ENCODE measurements around the gene FAM83E.
"Not testable (repeated sequence)": the region's sequence is repeated elsewhere in the genome, so short reads cannot be mapped to it uniquely, and the experiment has no call there.

The FAM83E gene

GRCh38 chr19:48608798-48609263 lies 6.0 kb downstream of the FAM83E start:
- no peak for DNase-seq

DNA sequence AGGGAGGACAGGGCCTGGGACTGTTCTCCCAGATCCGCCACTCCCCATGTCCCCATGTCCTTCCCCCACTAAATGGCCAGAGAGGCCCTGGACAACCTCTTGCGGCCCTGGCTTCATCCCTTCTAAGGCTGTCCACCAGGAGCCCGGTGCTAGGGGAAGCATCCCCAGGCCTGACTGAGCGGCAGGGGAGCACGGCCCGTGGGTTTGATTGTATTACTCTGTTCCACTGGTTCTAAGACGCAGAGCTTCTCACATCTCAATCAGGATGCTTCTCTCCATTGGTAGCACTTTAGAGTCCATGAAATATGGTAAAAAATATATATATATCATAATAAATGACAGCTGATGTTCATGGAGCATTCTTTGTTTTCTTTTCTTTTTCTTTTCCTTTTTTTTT lies 7.5 kb downstream of the FAM83E start:
- no peak for DNase-seq

DNA sequence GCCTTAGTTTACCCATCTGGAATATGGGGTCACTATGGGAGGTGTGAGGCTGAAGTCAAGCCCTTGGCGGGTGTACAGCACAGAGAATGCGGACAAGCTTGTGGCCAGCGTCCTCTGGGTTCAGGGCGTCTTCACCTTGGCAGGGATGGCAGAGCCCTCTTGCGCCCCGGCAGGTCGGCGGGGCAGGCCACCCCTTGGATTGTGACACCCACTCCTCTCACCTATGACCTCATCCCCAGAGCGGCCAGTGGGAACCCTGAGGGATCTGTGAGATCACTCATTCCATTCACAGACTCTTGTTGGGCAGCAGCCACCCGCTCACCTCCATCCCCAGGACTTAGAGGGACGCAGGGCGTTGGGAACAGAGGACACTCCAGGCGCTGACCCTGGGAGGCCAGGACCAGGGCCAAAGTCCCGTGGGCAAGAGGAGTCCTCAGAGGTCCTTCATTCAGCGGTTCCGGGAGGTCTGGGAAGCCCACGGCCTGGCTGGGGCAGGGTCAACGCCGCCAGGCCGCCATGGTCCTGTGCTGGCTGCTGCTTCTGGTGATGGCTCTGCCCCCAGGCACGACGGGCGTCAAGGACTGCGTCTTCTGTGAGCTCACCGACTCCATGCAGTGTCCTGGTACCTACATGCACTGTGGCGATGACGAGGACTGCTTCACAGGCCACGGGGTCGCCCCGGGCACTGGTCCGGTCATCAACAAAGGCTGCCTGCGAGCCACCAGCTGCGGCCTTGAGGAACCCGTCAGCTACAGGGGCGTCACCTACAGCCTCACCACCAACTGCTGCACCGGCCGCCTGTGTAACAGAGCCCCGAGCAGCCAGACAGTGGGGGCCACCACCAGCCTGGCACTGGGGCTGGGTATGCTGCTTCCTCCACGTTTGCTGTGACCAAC lies 8.2 kb downstream of the FAM83E start, which contains the start of gene SPACA4:
SPACA4 (plus strand) TSS at position 280 of the 896 bp plus-strand sequence; CDS start at position 517, 237 bp downstream.
- no peak for DNase-seq

GRCh38 chr19:48603850-48604249 lies 11.0 kb downstream of the FAM83E start:
- no peak for DNase-seq

DNA sequence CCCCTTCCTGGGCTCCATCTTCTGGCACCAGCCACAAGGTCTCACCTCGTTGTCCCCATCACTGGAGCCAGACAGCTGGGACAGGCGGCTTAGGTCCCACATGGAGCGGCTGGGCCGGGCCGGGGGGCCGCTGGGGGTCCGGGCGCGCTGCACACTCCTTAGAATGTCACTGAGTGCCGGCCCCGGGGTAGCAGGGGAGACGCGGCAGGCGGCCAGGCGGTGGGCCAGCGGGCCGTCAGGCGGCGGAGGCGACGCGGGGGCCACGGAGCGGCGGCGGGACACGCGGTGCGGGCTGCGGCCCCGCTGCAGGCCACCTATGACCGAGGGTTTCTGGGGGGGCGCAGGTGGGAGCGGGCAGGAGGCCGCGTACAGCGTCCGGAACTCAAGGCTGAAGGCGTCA lies 11.4 kb downstream of the FAM83E start:
- no peak for DNase-seq

DNA sequence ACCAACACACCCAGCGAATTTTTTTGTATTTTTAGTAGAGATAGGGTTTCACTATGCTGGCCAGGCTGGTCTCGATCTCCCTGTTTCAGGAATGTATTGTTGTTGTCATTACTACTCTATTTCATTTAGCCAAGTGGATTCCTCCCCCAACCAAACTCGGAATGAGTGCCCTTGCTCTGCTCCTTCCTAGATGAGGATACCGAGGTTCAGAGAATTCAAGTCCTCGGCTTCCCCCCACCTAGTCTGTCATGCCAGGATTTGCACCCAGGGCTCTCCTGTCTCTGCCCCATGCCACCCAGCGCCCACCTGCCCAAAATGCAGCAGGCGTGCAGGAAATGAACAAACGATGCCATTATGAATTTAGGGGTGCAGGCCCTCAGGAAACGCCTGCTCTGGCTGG lies 11.9 kb downstream of the FAM83E start:
- no peak for DNase-seq

DNA sequence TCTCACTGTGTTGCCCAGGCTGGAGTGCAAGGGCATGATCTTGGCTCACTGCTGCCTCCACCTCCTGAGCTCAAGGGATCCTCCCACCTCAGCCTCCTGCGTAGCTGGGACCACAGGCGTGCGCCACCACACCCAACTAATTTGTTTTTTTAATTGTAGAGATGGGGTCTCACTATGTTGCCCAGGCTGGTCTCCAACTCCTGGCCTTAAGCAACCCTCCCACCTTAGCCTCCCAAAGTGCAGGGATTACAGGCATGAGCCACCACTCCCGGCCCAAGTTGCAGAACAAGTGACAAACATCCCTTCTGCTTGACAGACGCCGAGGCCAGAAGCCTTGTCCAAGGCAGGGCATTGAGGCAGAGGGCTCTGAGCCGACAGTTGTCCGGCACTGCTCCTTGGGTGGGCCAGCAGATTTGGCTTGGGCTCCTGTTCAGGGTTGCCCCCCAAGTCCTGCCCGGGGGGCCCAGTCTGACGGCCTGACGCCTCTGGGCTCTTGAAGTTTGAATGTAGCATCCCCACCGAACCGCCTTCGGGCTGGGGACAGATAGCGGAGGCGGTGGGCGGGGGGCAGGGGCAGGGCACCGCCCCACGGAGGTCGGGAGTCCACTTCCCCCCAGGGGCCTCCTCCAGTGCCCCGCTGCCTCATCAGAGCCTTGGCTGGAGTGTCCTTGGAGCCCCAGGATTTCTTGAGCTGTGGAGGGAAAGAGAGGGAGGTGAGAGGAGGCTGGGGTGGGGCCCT lies 14.0 kb downstream of the FAM83E start:
- no peak for DNase-seq

DNA sequence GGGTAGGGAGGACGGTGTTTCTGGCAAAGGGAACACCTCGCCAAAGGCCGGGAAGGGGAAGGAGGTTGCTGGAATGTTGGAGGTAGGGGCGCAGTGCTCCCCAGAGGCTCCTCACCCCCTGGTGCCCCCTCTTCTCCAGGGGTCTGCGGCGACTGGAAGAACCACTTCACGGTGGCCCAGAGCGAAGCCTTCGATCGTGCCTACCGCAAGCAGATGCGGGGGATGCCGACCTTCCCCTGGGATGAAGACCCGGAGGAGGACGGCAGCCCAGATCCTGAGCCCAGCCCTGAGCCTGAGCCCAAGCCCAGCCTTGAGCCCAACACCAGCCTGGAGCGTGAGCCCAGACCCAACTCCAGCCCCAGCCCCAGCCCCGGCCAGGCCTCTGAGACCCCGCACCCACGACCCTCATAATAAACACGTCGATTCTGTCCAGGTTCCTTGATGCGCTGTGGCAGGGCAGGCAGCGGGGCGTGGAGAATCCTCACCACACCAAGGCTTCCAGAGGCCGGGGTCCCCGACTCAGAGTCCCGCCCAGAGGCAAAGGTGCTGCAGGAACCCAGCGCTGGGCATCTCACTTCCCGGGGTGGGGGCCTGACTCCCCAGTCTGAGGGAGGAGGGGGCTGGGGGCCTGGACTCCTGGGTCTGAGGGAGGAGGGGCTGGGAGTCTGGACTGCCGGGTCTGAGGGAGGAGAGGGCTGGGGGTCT lies 15.7 kb downstream of the FAM83E start:
- no peak for DNase-seq

GRCh38 chr19:48596679-48597465 lies 18.0 kb downstream of the FAM83E start:
- no peak for DNase-seq

GRCh38 chr19:48596237-48596636 lies 18.6 kb downstream of the FAM83E start:
- no peak for DNase-seq

GRCh38 chr19:48595833-48596232 lies 19.0 kb downstream of the FAM83E start:
- no peak for DNase-seq

DNA sequence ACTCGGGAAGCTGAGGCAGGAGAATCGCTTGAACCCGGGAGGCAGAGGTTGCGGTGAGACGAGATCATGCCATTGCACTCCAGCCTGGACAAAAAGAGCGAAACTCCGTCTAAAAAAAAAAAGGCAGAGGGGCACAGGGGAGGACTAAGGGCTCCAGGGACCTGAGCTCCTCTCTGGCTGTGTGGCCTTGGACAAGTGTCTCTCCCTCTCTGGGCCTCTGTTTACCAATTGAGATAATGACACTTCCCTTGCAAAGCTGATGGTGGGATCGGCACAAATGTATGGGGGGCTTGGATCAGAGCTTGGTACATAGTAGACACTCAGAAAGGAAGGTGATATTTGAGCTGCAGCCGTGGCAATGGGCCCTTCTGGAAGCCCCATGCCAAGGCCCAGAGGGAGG lies 19.7 kb downstream of the FAM83E start:
- no peak for DNase-seq

- DNase-seq: no peak
Measured at GRCh38 chr19:48591021-48591420, 23.9 kb downstream of the FAM83E start.

GRCh38 chr19:48588670-48589401 lies 26.0 kb downstream of the FAM83E start:
- DNase-seq: peak; percentile 94

DNA sequence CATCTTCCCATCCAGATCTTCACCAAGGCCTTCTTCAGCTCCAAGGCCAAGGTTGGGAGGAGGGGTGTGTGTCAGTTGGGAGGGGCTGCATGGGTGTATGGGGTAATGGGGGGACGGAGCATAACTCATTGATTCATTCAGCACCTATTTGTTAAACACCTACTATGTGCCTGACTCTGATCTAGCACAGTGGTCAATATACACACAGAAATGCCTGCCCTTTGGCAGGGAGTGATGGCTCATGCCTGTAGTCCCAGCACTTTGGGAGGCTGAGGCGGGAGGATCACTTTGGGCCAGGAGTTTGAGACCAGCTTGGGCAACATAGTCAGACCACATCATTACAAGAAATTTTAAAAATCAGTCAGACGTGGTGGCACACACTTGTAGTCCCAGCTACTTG lies 27.5 kb downstream of the FAM83E start:
- DNase-seq: no peak

DNA sequence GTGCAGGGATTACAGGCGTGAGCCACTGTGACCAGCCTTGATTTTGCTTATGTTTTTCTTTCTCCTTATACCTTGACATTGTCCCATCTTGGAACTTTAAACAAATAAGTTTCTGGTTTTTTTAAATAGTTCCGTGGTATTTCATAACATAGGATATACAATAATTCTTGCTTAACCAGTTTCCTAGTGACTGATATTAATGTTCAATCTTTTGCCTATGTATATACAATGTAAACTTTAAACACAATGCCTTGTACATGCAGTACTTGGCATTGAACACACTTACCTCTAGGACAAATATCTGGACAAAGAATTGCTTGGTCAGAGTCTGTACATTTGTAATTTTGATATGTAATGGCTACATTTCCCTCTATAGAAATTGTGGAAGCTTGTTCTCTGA lies 32.7 kb downstream of the FAM83E start:
- no peak for DNase-seq

GRCh38 chr19:48578891-48579290 lies 36.0 kb downstream of the FAM83E start:
- DNase-seq: no peak

DNA sequence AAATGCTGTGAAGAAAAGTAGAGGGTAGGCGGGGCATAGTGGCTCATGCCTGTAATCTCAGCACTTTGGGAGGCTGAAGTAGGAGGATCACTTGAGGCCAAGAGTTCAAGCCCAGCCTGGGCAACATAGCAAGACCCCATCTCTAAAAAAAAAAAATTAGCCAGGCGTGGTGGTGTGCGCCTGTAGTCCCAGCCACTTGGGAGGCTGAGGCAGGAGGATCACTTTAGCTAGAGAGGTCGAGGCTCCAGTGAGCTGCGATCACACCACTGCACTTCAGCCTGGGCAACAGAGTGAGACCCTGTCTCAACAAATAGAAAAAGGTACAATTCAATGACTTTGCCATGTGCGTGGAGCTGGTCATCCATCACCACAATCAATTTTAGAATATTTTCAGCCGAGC lies 37.0 kb downstream of the FAM83E start:
- not testable (repeated sequence) for DNase-seq

GRCh38 chr19:48575931-48576622 lies 38.8 kb downstream of the FAM83E start:
- no peak for DNase-seq

- no peak for DNase-seq
Measured at GRCh38 chr19:48573163-48573505, 41.7 kb downstream of the FAM83E start.
